Ovary (tissue), 9 donors: ENCODE measurements around the gene CNTN5. TPM values are rescaled to one million over a fixed set of nuclear protein-coding genes. Genes with fewer than 3 reads are reported as not detected.

ENCODE experiments used
- DNase-seq, 5 donors: peaks; one replicate each; pipeline ENCODE4 v3.0.0-alpha.2; 2019 to 2020
- H3K27ac ChIP-seq, 2 donors: fragments of 200-600 bp; one replicate each; pipeline versions ENCODE4 v1.5.1 to v1.8.0; 2019 to 2022
- H3K27me3 ChIP-seq: fragments of 200-600 bp; one replicate; pipeline ENCODE4 v1.8.0; 2022
- H3K36me3 ChIP-seq: fragments of 200-600 bp; sonication (generic); one replicate; pipeline ENCODE4 v1.5.1; 2019
- H3K4me1 ChIP-seq: one replicate; pipeline ENCODE4 v1.8.1; 2013; ENCODE audit warnings: mild to moderate bottlenecking, moderate library complexity; ENCODE audit not compliant: insufficient read depth
- H3K4me3 ChIP-seq: fragments of 200-600 bp; sonication (generic); one replicate; pipeline ENCODE4 v1.5.1; 2017
- H3K9me3 ChIP-seq, 2 donors: fragments of 200-600 bp in 1 of 2; sonication (generic) in 1 of 2; one replicate each; pipeline versions ENCODE4 v1.5.1 to v1.8.1; 2013 to 2019; ENCODE audit warnings: mild to moderate bottlenecking in 1 of 2, moderate library complexity in 1 of 2
- CTCF ChIP-seq, 3 donors: fragments of 450-650 bp in 2 of 3; fragments of 200-600 bp in 1 of 3; IDR thresholded peaks; one replicate each; pipeline versions ENCODE4 v1.5.1 to v1.8.0; 2016 to 2022; ENCODE audit warnings: antibody characterized with exemption in 3 of 3, mild to moderate bottlenecking in 1 of 3
- EP300 ChIP-seq: sonication (generic); formaldehyde crosslinking; IDR thresholded peaks from one replicate; pipeline ENCODE4 v1.6.1; 2017; ENCODE audit warnings: antibody characterized with exemption
- POLR2A ChIP-seq: fragments of 450-650 bp; IDR thresholded peaks from one replicate; pipeline ENCODE4 v1.6.1; 2017; ENCODE audit warnings: antibody characterized with exemption, mild to moderate bottlenecking, moderate library complexity
- WGBS, 3 donors: extraction: QIAGEN DNeasy Blood & Tissue Kit in 1 of 3; methylation state at CpG; one replicate each; pipeline versions ENCODE4 v1.1.5 to v1.1.7; 2013 to 2017; 5-methylcytosine and 5-hydroxymethylcytosine counted together
- intact Hi-C, 4 donors: fragments of 100-400 bp; cut with DNase I; formaldehyde crosslinking; loops; one replicate each; pipeline versions ENCODE4 v1.11.0 to v1.15.1; 2022 to 2023
- polyA plus RNA-seq, 2 donors: library from polyadenylated mRNA; stranded (reverse); fragments of 200-250 nt in 1 of 2; fragments of 350-450 nt in 1 of 2; fragmentation: Illumina TruSeq in 1 of 2; extraction: RNeasy Lipid Tissue Mini Kit (QIAGEN cat#74804) in 1 of 2; gene quantifications; one replicate each; pipeline ENCODE4 v1.2.3, GENCODE V29; 2013 to 2014
- total RNA-seq, 7 donors: library from RNA; depleted of rRNA in 2 of 7; stranded (reverse); fragments of >200 nt in 2 of 7; fragmentation: NEBNext Ultra II Directional in 3 of 7; extraction: Animal tissue kit (Norgen Biotek cat#: 25700) in 3 of 7; gene quantifications; one replicate each; pipeline versions ENCODE4 v1.1.0 to v1.2.4, GENCODE V29; 2016 to 2023
- donor health status: DM: no; HTN: no; CAD: no; lungs with moderate emphysema.
- donor health status: DM: no; HTN: no; CAD: no.
- donor health status: Bipolar disorder and iron deficiency.
- donor health status: DM: yes; HTN: yes; CAD: no.
- donor health status: DM: no; HTN: no; CAD: no.
- donor health status: DM: yes; HTN: yes; CAD: no.

Gene CNTN5
- total and polyA plus RNA-seq, 9 donors = 0.02 to 1.1 (median 0.15) TPM; not detected in 5

GRCh38 chr11:99452075-99452474, 431.3 kb downstream of the CNTN5 start:
- intact Hi-C loops = no loop called here
- no peak for DNase-seq
- TF ChIP-seq POLR2A (no peak), EP300 (no peak), CTCF (IDR thresholded peaks at IDR 0.05) (no peak)
- WGBS, 3 donors = 87 to 90% (median 89%) methylated on average over 5 of the region's 5 CpGs
- H3K27me3 ChIP-seq = no peaks in the 10 kb centered on the region
- no peak overlapping the region for H3K4me3 ChIP-seq
- H3K36me3 ChIP-seq = no peaks in the 10 kb centered on the region
- no peaks in the 10 kb centered on the region for H3K9me3 ChIP-seq
- no peaks in the 10 kb centered on the region for H3K4me1 ChIP-seq
- no peak overlapping the region for H3K27ac ChIP-seq

- H3K9me3 ChIP-seq = no peaks in the 10 kb centered on the region
- no peak for DNase-seq
- intact Hi-C loops = no loop called here
- H3K4me1 ChIP-seq = no peaks in the 10 kb centered on the region
- no peak overlapping the region for H3K27ac ChIP-seq
- H3K36me3 ChIP-seq = no peaks in the 10 kb centered on the region
- H3K27me3 ChIP-seq = no peaks in the 10 kb centered on the region
- no peak overlapping the region for H3K4me3 ChIP-seq
- WGBS, 3 donors = 97 to 98% (median 98%) methylated on average over 1 of the region's 1 CpG
- no peak for TF ChIP-seq POLR2A
- TF ChIP-seq EP300 = no peak
- no peak for TF ChIP-seq CTCF (IDR thresholded peaks at IDR 0.05)
Measured at GRCh38 chr11:99461913-99462312, 441.2 kb downstream of the CNTN5 start.

- 48 to 60% (median 59%) methylated on average over 2 of the region's 2 CpGs for WGBS, 3 donors
- no peaks in the 10 kb centered on the region for H3K36me3 ChIP-seq
- no peak for DNase-seq
- TF ChIP-seq EP300 (no peak), CTCF (IDR thresholded peaks at IDR 0.05) (no peak), POLR2A (no peak)
- no peaks in the 10 kb centered on the region for H3K9me3 ChIP-seq
- no peak overlapping the region for H3K4me3 ChIP-seq
- H3K27me3 ChIP-seq = no peaks in the 10 kb centered on the region
- H3K27ac ChIP-seq = no peak overlapping the region
- no peaks in the 10 kb centered on the region for H3K4me1 ChIP-seq
- intact Hi-C loops = no loop called here
Measured at GRCh38 chr11:99464985-99465384, 444.2 kb downstream of the CNTN5 start.

- Histone ChIP-seq H3K4me3 (no peak overlapping the region), H3K27me3 (no peaks in the 10 kb centered on the region), H3K4me1 (no peaks in the 10 kb centered on the region), H3K27ac (no peak overlapping the region), H3K9me3 (no peaks in the 10 kb centered on the region), H3K36me3 (no peaks in the 10 kb centered on the region)
- no peak for DNase-seq
- intact Hi-C loops = no loop called here
- 54 to 71% (median 60%) methylated on average over 1 of the region's 1 CpG for WGBS, 3 donors
- TF ChIP-seq CTCF (IDR thresholded peaks at IDR 0.05) (no peak), POLR2A (no peak), EP300 (no peak)
Measured at GRCh38 chr11:99489581-99489980, 468.8 kb downstream of the CNTN5 start.

- intact Hi-C loops = no loop called here
- no peaks in the 10 kb centered on the region for H3K9me3 ChIP-seq
- no peak for TF ChIP-seq CTCF (IDR thresholded peaks at IDR 0.05)
- no peak for TF ChIP-seq EP300
- no peak for TF ChIP-seq POLR2A
- no peaks in the 10 kb centered on the region for H3K4me1 ChIP-seq
- H3K27ac ChIP-seq = no peak overlapping the region
- 94 to 95% (median 94%) methylated on average over 4 of the region's 4 CpGs for WGBS, 3 donors
- no peaks in the 10 kb centered on the region for H3K27me3 ChIP-seq
- no peak overlapping the region for H3K4me3 ChIP-seq
- no peaks in the 10 kb centered on the region for H3K36me3 ChIP-seq
- no peak for DNase-seq
Measured at GRCh38 chr11:99494065-99494464, 473.3 kb downstream of the CNTN5 start.
